Fibroblast of the aortic adventitia (primary cell): ENCODE results near the gene LKAAEAR1. TPM values are rescaled to one million over a fixed set of nuclear protein-coding genes. Genes with fewer than 3 reads are reported as not detected.
A peak's percentile ranks its signal among the peaks of the same experiment; 100 is the strongest.

Experiments
- DNase-seq: peaks from one replicate; pipeline ENCODE4 v3.0.0-alpha.2; 2010; ENCODE audit warnings: low read depth
- H3K4me3 ChIP-seq: 2 replicates; pipeline ENCODE4 v1.5.1; 2011; ENCODE audit warnings: low read depth, mild to moderate bottlenecking, control low read depth, low read length, moderate library complexity
- total RNA-seq: library from RNA; depleted of rRNA; stranded (reverse); fragments of >200 nt; gene quantifications from 2 replicates; pipeline ENCODE4 v1.2.3, GENCODE V29; 2012; ENCODE audit warnings: low replicate concordance
- TF ChIP-seq, protein P1 (sequence below): IDR thresholded peaks from 2 replicates; pipeline ENCODE4 v1.5.1; 2011; ENCODE audit warnings: mild to moderate bottlenecking, low read length, control low read depth, inconsistent platforms; ENCODE audit not compliant: insufficient read depth

Gene LKAAEAR1
- total RNA-seq, 1 donor, result 0.36 TPM

DNA sequence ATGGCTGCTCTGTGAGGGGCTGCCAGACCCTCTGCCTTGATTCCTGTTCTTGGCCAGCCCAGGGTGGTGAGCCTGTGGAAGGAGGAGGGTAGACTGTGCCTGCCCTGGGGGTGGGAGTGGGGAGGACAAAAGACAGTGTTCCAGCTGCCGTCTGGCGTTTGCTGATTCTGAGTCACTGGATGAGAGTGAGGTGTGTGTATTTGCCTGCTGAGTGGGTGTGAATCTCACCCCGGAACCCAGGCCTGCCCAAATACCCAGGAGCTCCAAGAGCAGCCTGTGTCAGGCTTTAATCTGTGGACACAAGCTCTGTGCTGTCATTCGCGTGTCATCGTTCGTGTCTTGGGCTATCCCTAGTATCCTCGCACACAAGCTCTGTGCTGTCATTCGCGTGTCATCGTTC, 2.6 kb upstream of the LKAAEAR1 start:
- TF ChIP-seq, protein P1, sequence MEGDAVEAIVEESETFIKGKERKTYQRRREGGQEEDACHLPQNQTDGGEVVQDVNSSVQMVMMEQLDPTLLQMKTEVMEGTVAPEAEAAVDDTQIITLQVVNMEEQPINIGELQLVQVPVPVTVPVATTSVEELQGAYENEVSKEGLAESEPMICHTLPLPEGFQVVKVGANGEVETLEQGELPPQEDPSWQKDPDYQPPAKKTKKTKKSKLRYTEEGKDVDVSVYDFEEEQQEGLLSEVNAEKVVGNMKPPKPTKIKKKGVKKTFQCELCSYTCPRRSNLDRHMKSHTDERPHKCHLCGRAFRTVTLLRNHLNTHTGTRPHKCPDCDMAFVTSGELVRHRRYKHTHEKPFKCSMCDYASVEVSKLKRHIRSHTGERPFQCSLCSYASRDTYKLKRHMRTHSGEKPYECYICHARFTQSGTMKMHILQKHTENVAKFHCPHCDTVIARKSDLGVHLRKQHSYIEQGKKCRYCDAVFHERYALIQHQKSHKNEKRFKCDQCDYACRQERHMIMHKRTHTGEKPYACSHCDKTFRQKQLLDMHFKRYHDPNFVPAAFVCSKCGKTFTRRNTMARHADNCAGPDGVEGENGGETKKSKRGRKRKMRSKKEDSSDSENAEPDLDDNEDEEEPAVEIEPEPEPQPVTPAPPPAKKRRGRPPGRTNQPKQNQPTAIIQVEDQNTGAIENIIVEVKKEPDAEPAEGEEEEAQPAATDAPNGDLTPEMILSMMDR, result no peak
- DNase-seq, result no peak
- H3K4me3 ChIP-seq, result no peak overlapping the region

DNA sequence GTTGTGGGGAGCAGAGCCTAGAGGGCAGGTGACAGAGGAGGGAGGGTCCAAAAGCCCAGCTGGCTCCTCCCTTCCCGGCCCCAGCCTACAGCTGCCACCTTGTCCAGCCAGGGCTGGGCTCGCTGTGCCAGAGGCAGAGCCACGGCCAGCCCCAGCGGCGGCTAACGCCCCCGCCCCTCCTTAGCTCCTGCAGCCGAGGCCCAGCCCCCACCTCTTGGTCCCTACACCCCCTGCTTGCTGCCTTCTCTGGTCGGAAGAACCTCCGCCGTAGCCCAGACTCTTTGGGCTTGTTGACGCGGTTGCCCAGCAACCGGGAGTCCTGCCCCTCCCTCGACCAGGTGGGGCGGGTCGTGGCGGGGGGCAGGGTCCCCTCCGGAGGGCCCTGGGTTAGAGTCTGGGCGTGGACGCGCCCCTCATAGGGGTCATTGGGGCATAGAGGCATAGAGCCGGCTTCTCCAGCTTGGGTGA, 521 bp upstream of the LKAAEAR1 start:
- DNase-seq, result no peak
- no peak overlapping the region for H3K4me3 ChIP-seq
- TF ChIP-seq, protein P1, result no peak

DNA sequence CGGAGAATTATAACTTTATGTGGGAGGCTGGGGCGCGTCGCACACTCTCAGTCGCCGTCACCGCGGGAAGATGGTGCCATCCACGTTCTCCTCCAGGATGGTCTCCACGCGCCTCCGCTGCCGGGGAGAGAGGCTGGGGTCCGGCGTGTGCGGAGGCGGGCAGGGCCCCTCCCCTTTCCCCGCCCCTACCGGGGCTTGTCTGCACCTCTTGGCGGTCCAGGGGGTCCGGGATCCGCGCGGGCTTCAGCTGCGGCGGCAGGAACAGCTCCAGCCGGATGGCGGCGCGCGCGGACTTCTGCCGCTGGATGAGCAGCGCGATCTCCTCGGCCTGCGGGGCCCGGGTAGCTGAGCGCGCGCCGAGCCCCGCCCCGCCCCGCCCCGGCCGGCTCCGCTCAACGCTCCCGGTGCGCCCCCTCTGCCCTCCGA, 807 bp downstream of the LKAAEAR1 start:
- TF ChIP-seq, protein P1, result peak; percentile 64
- peak; percentile 54 for DNase-seq
- peak overlapping the region; percentile 58 for H3K4me3 ChIP-seq

DNA sequence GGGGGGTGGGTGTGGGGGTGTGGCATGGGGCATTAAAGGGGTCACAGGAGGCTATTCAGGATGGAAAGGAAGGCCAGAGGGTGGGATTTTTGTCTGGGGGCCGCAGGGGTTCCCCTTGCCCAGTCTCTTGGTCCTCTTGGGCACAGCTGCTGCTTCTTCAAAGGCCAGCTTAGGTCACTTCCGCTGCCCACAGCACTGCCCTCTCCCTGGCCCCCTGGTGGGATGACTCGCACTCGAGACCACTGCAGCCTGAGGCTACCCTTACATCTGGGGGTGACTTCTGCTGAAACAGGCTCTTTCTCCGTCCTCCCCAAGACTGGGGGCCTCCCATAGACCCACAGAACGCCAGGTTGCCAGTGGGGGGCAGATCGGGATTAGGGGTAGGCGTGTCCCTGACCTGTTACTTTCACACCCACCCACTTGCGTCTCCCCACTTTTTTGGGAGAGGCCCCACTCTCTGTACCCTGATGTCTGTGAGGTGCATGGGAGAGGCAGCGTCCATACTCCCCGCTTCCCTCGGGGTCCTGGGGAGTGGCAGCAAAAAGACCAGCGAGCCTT, 1.3 kb downstream of the LKAAEAR1 start:
- TF ChIP-seq, protein P1, result no peak
- H3K4me3 ChIP-seq, result no peak overlapping the region
- no peak for DNase-seq

DNA sequence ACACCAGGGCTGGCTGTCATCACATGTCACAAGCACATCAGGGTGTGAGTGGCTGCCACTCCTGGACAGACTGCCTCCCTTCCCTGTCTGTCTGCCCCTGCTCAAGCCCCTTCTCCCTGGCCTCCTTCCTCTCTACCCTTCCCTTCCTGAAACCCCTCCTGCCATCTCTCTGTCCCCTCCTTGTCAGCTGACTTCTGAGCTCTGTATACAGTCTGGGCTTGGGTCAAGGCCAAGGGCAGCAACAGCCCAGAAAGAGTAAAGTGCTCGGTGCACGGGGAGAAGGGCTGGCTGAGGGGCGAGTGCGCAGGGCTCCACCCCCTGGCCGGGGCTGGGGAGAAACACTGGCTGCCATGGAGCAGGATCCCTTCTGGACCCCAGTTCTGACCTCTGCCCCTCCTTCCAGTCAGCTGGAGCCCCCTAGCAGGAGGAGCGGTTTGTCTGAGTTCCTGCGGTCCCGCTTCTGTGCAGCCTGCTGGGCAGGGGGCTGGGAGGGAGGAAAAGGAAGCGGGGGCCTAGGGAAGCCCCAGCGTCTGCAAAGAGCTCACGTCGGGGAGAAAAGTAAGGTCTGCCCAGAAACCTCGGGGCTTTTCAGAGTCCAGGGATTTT, 2.0 kb downstream of the LKAAEAR1 start:
- TF ChIP-seq, protein P1, result no peak
- H3K4me3 ChIP-seq, result no peak overlapping the region
- DNase-seq, result no peak

DNA sequence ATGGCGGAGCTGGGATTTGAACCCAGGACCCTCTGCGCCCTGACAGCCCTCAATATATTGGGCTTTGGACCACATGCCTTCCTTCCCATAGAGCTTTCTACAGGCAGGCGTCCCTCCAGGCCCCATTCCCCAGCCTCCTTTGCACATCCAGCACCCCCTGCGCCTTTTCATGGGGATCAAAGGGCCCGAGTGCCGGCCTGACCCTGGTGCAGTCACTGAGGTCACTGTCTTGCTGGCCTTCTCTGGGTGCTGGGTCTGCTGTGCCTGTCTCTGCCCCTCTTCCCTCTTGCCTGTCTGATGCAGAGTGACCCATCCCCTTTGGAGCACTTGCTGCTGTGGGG, 2.6 kb downstream of the LKAAEAR1 start:
- no peak overlapping the region for H3K4me3 ChIP-seq
- TF ChIP-seq, protein P1, result no peak
- DNase-seq, result no peak
